Kidney glomerular epithelial cell (primary cell): ENCODE results near the gene FYCO1.

ENCODE experiments used
- DNase-seq: peaks from one replicate; lab custom pipeline; 2025; lab: John Stamatoyannopoulos, UW

FYCO1 gene

DNA sequence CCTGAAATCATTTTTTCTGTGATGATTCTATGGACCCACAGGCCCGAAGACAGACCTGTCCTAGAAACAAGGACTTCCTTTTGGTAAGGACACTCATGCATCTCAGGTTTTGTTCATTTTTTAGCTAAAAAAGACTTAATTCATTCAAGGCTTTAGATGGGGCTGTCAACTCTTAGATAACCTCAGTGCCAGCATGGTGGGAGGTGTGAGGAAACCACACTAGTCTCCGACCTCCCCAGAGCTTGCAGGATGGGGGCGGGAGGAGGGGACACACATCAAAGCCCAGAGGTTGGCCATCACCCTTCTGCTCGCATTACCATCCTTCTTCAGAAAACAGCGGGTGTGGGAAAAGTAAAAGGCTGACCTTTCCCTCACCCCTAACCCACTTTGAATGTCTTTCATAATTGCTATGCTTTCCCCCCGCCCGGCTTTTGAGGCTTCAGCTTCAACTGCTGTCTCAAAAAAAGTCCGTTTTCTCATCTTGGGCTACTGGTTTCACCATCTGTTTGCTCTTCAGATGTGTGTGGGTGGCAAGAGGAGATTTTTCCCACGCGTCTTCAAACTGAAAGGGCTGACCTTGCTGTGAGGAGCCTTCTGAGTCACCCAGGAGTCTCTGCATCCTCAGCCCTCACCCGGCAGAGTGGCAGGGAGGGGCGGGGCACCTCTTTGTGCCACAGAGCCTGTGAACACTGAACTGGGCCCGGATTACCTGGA, 79.9 kb downstream of the FYCO1 start:
- DNase-seq, result peak; percentile 69

DNA sequence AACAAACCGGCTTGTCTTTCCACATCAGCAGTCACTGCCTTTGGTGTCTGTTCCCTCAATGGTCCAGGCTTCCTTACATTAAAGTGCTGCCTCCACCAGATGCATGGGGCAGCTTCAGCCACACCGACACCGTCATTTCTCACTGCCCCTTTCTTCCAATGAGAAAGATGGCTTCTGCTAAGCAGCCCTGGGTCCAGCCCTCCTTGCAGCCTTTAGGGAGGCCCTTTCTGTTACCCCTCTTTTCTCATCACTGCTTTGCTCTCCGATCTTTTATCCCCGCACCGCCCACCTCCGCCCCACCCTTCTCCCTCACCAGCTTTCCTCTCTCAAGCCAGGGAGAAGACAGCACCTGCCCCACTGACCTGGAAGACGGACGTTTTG, 80.6 kb downstream of the FYCO1 start:
- DNase-seq, result no peak

DNA sequence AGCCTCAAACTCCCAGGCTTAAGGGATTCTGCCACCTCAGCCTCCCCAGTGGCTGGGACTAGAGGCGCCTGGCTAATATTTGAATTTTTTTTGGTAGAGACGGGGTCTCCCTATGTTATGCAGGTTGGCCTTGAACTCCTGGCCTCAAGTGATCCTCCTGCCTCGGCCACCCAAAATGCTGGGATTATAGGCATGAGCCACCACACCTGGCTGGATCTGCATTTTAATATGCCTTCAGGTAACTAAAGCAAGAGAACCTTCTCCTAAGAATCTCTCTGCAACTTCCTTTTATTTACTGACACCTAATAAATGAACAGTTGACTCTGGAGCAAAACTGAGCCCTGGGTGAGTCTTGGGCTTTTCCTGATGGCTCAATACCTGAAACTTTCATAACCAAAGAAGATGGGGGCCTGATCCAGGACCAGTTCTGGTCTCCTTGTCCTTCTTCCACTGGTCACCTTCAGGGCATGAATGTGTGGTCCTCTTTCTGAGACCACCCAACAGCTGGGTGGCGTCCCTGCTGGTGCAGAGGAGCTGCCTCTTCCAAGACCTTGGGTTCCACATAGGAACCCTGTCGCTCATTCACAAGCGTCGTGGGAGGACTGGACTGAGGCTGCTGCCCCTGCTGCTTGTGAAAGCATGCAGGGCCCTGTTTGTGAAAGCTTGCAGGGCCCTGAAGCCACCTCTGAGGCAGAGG, 81.1 kb downstream of the FYCO1 start:
- no peak for DNase-seq

DNA sequence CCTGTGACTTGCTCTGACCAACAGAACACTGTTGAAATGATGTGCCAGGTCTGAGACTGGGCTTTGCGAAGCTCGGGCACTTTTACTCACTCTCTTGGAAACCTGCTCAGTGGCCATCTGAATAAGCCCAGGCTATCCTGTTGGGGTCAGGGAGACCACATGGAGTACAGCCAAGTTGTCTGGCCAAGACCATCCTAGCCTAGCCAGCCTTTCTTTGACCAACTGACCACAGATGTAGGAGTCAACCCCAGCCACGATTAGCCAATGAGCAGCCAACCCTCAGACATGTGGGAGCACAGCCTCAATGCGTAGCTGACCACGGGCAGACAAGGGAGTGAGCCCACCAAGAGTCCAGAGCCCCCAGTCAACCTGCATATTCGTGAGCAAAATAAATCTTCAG, 83.2 kb downstream of the FYCO1 start:
- no peak for DNase-seq

DNA sequence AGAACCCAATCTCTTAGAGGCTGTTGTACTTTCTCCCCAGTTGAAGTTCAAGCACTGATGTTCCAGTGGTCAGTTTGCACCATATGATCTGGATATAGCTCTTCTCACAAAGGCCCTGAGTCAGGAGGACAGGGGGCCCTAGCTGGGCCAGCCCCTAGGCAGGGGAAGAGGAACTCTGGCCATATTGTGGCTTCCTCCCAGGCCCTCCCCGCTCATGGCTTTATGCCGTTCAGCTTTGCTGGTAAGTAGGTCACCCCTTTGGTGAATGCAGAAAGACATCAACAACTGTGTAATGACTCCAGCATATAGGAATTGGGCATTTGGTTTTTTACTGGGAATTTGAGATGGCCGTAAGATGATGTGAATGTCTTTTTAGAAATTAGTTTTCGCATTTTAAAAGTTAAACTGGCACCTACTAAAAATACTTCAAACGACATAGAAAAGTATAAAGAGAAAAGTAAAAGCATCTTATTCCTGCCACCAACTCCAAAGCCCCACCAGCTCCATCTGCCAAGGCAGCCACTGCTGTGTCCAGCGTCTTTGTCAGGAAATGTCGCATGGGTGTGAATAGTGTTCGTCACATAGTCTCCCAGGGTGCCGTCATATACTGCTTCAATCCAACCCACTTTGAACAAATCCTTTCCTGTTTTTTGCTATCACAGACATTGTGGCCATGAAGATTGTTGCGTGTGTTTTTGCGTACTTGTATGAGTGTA, 84.0 kb downstream of the FYCO1 start:
- no peak for DNase-seq

DNA sequence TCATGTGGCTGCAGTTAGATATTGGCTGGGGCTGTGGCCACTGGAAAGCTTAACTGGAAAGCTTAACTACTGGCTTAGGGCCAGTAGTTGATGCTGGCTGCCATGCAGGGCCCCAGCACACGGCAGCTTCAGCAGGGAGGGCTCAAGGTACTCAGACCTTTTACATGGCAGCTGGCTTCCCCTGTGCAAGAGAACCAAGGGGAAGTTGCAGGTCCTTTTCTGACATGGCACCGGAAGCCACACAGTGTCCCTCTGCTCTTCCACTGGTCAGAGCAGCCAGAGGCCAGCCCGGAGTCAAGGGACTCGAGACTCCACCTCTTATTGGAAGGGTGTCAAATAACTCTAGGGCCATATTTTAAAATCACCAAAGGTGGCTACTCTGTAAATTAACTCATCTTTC, 84.7 kb downstream of the FYCO1 start:
- DNase-seq, result no peak

DNA sequence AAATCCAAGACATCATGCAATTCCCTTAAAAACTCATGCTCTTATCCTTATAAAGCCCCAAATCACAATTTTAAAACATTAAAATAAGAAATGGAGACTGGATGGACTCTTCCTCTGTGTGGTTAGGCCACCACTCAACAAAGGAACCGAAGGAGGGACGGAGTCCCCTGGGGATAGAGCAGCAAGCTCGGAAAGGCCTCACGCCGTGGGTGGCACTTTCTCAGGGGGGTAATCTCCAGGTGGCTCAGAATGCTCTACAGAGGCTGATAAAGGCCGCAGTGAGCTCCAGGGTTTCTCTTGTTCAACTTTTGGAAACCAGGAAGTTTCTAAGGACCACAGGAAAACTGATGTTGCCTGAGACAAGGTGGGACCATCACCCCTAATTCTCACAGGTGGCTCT, 86.1 kb downstream of the FYCO1 start:
- no peak for DNase-seq

DNA sequence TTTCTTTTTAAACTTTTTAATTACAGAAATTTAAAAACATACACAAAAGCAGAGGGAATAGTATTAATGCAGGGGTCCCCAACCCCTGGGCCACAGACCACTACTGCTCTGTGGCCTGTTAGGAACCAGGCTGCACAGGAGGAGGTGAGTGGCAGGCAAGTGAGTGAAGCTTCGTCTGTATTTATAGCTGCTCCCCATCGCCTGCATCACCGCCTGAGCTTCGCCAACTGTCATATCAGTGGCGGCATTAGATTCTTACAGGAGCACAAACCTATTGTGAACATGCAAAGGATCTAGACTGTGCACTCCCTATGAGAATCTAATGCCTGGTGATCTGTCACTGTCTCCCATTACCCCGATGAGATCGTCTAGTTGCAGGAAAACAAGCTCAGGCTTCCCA, 86.9 kb downstream of the FYCO1 start:
- DNase-seq, result no peak

DNA sequence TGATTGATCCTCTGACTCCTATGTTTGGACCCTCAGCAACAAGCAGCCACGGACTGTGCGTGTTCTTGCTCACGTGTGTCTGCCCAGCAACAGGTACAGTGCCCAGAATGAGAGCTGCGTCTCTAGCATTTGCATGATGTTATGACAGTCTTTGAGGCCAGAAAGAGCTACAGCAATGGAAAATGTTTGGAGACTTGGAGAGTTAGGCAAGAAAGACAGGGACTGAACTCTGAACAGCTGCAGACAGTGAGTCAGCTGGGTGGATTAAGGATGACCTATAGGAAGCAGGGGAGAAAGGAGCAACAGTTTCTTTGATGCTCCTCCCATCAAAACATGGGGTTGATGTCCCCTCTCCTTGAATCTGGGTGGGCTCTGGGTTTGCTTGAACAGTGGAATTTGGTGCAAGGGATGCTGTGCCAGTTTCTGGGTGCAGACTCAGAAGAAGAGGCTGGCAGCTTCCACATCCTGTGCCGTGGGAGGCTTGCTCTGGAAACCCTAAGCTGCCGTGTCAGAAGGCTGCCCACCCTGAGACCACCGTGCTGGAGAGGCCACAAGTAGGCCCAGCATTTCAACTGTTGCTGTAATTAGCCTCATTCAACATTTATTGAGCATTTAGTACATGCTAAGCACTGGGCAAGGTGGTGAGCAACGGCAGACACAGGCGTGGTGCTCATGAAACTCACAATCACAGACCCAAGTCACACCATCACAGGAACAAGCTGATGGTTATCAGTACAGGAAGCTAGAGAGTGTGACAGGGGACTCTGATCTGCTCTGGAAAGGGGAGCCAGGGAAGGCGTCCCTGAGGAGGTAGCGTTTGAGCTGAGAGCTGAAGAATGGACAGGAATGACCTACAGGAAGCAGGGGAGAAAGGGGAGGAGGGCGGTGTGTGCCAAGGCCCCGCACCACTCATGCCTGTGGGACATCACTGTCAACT, 87.6 kb downstream of the FYCO1 start:
- no peak for DNase-seq

DNA sequence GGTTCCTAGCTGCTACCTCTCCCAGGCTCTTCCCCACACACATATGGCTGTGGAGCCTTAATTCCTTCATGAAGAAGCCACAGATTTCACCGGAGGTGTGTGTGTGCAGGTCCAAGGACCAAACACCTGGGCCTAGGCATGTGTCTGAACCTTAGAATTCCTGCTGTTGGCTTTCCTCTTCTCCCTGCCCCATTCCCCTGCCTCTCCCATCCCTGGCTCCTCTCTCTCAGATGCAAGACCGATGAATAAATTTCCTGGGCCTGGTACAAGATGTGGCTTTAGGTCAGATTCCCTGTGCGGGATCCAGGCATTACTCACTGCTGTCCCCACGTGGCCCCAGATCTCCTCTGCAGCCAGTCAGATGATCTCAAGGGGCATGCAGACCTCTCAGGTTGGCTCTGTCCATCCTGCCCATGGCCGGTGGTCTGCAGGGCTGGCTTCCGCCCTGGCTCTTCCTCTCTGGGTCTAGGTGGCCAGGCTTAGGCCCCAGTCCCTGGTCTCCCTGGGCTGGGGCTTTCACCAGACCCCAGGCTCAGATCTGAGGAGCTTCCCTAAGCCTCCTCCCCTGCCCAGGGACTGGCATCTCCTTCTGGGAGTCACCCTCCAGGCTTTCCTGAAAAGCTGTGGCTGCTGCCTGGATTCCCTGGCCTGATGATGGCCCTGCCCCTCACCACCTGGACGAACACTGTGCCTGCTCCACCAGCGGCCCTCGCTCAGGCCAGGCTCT, 88.8 kb downstream of the FYCO1 start:
- DNase-seq, result peak; percentile 1

DNA sequence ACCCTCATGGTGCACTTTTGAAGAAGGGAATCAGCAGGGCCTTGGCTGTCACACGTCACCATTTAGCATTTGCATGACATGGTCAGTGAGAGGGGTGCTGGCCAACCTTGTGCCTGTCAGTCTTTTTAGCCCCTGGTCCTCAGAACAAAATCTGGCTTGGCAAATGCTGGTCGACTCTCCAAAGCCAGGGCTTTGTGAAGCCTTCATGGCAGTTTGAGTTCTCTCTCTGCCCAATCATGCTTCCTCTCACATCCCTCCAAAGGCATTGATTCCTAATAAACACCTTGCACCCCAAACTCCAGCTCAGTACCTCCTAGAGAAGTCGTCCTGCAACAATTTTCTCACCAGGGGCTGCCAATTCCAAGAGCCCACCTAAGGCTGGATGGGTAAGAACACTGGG, 89.9 kb downstream of the FYCO1 start:
- no peak for DNase-seq

DNA sequence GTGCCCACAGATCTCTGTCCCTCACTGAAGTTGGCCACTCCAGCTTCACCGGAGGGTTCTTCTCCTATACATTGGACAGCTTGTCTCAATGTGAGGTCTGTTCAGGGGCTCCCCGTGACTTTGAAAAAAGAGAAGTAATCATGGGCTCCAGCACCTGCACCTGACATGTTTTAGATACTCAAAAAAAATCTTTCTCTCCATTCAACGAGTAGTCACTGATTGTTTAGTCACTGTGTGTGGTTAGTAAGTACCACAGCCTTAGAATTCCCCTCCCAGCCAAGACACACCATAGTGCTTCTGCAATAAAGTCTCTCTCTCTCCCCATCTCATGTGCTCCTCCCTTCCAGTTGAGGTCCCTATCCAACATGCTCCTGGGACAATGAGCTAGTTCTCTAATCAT, 90.7 kb downstream of the FYCO1 start:
- DNase-seq, result no peak

DNA sequence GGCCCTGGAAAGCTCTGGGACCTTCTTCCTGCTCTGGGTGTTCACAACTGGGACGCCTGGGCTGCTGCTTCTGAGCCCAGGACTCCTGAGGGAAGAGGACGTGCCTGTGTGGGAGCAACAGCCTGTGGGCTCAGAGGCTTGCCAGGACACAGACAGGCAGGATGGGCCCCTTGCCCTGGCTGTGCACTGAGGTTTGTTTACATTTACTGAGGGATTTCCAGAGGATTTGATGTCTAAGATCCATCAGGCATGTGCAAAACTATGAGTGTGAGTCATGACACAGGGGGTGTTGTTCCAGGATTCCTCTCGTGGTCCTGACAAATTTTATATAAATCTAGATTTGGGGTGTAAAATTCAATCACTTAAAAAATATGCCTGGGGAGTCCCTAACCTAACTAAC, 98.7 kb downstream of the FYCO1 start:
- DNase-seq, result peak; percentile 13

DNA sequence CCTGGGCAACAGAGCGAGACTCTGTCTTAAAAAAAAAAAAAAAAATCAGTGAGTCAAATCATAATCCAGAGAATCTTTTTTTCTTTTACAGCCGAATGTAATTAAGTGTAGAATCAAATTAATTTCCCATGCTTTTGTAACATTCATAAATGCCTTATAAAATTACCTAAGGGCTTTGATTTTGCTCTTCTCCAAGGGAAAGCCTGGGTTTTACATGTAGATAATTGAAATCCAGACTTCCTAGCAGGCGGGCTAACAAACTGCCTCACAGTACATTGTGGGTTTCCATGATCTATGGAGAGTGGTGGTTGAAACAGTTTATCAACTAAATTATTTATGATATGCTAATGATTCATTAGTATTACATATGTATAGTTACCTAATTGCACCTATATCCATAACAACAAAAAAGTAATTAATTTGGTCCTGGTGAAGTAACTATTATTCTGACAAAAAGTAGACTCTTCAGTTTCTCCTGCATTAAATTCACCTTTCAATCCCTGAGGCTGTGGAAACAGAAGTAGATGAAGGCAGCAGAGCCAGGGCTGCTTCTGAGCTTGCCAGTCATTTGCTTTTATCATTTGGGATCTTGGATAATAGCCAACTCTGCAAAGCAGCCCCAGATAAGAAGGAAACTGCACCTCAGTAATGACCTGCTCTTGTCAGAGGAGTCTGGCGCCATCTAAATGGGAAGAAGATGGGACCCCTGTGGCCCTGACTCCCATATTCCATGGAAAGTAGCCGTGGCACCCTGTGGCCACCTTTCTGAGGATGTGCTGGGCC, 99.7 kb downstream of the FYCO1 start:
- DNase-seq, result no peak

DNA sequence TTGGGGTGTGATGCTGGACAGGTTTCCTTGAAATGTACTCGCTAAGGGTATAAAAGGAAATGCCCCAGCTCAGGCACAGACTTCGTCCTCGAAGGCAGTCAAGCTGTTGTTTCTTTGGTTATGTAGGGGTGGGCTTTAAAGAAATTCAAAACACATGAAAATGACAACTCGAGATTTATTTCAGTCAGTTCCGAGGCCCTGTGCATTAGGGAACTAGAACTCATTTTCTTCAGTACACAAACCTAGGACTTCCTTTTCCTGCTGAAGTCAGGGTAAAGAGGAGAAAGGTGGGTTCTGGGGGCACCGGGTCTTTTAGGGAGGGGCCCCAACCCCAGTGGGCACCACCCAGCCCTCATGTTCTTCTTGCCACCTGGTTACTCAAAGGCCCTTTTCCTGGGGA, 101.6 kb downstream of the FYCO1 start:
- DNase-seq, result no peak

DNA sequence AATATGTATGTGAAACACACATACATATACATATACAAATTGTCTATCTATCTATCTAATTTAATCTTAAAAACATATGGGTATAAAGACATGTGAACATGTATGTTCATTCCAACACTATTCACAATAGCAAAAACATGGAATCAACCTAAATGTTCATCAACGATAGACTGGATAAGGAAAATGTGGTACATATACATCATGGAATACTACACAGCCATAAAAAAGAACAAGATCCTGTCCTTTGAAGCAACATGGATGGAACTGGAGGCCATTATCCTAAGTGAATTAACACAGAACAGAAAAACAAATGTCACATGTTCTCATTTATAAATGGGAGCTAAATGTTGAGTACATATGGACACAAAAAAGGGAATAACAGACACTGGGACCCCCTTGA, 103.5 kb downstream of the FYCO1 start:
- no peak for DNase-seq

DNA sequence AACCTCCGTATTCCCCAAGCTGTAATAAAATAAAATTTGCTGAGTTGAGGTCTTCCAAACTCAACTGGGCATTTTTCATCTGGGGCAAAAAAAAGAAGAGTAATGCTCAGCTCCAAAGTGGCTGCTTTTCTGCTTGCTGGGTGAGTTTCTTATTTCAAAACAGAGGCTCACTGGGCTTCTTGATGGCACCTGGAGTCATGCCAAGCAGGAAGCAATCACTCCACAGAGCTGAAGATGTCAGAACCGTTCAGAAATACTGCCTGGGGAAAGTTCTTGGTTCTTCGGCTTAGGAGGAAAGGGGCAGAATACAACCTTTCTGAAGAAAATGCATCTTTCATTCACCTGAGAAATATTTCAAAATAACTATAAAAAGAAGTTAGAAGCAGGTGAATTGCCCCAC, 105.2 kb downstream of the FYCO1 start:
- DNase-seq, result peak; percentile 1

DNA sequence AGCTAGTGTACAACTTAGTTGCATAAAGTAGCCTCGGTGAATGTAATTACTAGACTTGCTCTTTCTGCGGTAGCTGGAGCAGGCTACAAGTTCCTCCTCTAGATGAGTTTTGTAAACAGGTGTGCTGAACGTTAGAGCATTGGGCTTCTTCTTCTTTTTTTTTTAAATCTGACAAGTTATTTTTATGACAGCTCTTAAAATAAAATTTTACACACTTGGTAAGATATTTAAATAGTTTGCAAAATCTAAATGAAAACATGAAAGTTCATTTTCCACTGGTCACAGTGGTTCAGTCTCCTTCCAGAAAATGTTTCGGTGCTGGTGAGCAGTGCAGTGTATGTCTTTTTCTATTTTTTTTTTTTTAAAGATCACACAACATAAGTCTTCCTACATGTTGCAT, 106.3 kb downstream of the FYCO1 start:
- no peak for DNase-seq

DNA sequence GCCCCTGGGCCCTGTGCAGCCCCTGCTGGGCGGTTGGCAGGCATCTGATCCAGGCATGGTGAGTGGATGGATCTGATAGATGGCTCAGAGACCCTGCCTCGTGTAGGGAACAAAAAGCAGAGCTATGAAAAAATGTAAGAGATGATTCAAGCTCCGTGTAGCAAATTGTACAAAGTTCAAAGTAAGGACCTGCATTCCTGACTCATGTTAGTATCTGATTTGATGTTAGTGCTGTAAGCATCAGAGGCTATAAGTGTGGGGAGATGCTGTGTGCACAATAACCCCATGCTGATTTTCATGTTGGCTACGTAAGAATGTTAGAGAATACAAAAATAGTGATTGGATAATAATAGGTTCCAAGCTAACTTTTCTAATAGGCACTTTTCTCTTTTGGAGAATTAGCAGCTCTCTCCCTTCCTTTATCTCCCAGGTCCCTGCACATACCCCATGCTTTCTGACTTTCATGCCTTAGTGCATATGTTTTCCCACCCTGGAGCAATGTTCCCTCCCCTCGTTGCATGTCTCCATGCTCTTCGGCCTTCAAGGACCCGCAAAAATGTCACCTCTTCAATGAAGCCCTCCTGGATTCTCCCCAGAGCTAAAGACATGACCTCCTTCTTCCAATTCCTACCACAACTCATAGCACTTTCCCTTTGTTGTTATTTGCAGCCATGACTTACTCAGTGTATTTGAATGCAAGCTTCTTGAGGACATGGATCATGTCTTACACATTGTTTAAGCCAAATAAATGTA, 107.7 kb downstream of the FYCO1 start:
- no peak for DNase-seq

DNA sequence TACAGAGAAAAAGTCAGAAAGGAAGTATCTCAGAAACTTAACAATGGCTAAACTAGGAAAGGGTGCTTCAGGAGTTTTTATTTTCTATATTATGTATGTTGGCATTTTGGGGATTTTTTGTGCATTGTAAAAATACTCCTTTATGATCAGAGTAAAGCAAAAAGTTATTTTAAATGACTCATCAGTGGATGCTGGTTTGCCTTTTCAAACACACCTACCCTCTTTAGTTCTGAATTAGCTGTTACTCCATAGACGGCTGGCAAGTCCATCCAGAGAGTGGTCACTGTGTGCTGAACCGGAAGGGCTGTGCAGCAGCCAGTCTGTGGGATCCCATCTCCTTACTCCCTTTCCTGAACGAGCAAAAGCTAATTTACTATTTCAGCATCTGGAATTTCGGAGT, 108.3 kb downstream of the FYCO1 start:
- DNase-seq, result no peak
